Measurements from ENCODE around the gene TTC24.
"Not testable (repeated sequence)": the region's sequence is repeated elsewhere in the genome, so short reads cannot be mapped to it uniquely, and the experiment has no call there.

The TTC24 gene

DNA sequence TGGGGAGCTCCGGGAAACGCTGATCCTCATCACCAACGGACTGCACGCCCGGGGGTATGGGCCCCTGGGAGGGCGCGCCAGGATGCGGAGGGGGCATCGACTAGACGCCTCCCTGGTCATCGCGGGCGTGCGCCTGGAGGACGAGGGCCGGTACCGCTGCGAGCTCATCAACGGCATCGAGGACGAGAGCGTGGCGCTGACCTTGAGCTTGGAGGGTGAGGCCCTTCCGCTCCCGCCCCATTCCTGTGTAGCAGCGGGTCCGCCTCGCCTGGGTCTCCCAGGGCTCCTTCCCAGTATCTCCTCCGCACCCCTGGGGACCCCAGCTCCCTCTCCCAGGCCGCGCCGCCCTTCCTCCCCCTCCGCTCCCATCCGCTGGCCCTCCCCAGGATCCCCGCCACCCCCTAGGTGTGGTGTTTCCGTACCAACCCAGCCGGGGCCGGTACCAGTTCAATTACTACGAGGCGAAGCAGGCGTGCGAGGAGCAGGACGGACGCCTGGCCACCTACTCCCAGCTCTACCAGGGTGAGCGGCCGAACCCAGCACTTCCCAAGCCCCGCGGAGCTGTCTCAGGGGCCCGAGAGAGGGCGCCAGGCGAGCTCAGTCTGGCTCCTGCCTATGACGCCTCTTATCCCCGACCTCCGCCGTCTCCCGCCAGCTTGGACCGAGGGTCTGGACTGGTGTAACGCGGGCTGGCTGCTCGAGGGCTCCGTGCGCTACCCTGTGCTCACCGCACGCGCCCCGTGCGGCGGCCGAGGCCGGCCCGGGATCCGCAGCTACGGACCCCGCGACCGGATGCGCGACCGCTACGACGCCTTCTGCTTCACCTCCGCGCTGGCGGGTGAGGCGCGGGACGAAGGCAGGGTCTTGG, 44.7 kb downstream of the TTC24 start:
- H3K4me3 ChIP-seq (replicated peaks; ENCODE audit: low read depth, low read length) = peak overlapping the region; percentile 22
- TF ChIP-seq CTCF (IDR thresholded peaks at IDR 0.05; ENCODE audit: low read depth, low read length, missing control alignments) = peak; percentile 48
- DNase-seq (ENCODE audit: extremely low read depth, low read depth) = no peak

DNA sequence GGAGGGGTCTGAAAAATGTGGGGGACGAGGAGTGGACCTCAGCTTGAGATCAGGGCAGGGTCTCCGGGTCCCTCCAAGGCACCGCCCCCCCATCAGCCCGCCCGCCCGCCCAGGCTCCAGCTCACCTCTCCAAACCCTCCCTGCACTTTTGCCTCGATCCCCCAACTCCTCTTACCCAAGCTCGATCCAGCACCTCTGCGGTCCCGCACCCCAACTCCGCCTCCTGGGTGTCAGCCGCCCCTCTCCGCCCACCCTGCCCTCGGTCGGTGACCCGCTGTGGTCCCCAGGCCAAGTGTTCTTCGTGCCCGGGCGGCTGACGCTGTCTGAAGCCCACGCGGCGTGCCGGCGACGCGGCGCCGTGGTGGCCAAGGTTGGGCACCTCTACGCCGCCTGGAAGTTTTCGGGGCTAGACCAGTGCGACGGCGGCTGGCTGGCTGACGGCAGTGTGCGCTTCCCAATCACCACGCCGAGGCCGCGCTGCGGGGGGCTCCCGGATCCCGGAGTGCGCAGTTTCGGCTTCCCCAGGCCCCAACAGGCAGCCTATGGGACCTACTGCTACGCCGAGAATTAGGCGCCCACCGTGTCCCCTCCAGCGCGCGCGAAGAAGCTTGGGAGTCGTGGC, 45.4 kb downstream of the TTC24 start:
- no peak for TF ChIP-seq CTCF (IDR thresholded peaks at IDR 0.05; ENCODE audit: low read depth, low read length, missing control alignments)
- no peak for DNase-seq (ENCODE audit: extremely low read depth, low read depth)
- no peak overlapping the region for H3K4me3 ChIP-seq (replicated peaks; ENCODE audit: low read depth, low read length)

DNA sequence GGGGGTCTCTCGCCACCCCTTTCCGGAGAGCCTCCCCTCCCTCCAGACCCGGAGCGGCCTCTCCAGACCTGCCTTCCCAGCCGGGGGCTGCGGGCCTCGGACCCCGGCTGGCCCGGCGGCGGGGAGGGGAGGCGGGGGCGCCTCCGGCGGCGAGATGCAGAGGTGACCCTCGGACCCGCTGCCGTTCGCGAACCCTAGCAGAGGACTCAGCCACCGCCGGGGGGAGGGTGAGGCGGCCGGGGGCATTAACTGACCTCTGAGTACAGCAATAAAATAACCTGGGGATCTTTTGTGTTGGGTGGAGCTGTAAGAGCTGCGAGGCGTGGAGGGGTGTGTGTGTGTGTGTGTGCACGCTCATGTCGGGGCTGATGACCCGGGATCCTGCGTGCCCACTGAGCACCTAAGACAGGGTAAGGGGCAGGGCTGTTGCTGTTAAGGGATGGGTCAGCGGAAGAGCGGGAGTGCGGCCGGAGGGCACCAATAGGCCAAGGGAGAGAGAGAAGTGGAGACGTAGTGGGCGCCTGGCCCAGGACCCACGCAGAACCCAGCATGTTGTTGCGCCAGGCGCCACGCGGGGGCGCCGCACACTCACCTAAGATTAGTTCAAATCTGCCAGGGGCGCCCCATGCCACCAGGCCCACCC, 46.0 kb downstream of the TTC24 start:
- no peak overlapping the region for H3K4me3 ChIP-seq (replicated peaks; ENCODE audit: low read depth, low read length)
- no peak for DNase-seq (ENCODE audit: extremely low read depth, low read depth)
- TF ChIP-seq CTCF (IDR thresholded peaks at IDR 0.05; ENCODE audit: low read depth, low read length, missing control alignments) = peak; percentile 87

- no peak for DNase-seq (ENCODE audit: extremely low read depth, low read depth)
Measured at GRCh38 chr1:156626079-156626438, 46.5 kb downstream of the TTC24 start.

DNA sequence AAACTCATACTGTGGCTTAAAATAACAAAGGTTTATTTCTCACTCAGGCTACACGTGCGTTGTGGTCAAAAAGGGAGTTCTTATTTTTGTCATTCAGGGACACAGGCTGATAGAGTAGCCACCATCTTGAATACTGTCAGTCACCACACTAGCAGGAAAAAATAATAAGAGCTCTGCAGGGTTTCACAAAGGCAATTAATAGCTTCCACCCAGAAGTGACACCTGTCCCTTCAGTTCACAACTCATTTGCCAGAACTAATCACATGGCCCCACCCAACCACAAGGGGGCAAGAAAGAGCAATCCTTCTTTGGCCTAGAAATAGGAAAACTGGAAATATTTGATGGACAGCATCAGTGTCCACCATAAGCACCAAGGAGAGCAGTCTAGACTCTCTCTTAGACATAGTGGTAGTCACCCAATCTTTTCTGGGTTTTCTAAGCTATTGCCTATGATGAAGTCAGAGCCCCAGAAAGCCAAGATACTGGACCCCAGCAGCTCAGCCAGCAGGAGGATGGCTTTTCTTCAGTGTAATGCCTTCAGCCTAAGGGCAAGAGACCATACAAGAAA, 47.9 kb downstream of the TTC24 start:
- TF ChIP-seq CTCF (IDR thresholded peaks at IDR 0.05; ENCODE audit: low read depth, low read length, missing control alignments) = peak; percentile 88
- no peak overlapping the region for H3K4me3 ChIP-seq (replicated peaks; ENCODE audit: low read depth, low read length)
- DNase-seq (ENCODE audit: extremely low read depth, low read depth) = no peak

More at GRCh38 chr1:156626079-156626438, 46.5 kb downstream of the TTC24 start:
- TF ChIP-seq CTCF (IDR thresholded peaks at IDR 0.05; ENCODE audit: low read depth, low read length, missing control alignments) = no peak
- no peak overlapping the region for H3K4me3 ChIP-seq (replicated peaks; ENCODE audit: low read depth, low read length)

- DNase-seq (ENCODE audit: extremely low read depth, low read depth) = no peak
- no peak for TF ChIP-seq CTCF (IDR thresholded peaks at IDR 0.05; ENCODE audit: low read depth, low read length, missing control alignments)
- no peak overlapping the region for H3K4me3 ChIP-seq (replicated peaks; ENCODE audit: low read depth, low read length)
Measured at GRCh38 chr1:156629823-156630449, 50.4 kb downstream of the TTC24 start.

GRCh38 chr1:156631152-156631551, 51.6 kb downstream of the TTC24 start:
- H3K4me3 ChIP-seq (replicated peaks; ENCODE audit: low read depth, low read length); DNase-seq (ENCODE audit: extremely low read depth, low read depth): not testable (repeated sequence)
